GM11168 (cell line): ENCODE results near the gene ARMH3.

ENCODE experiments used
- in situ Hi-C: fragments of 300-500 bp; cut with MboI; formaldehyde crosslinking; loops from one replicate; pipeline ENCODE4 v1.12.0; 2022; ENCODE audit warnings: low sequenced_read_pairs; ENCODE audit not compliant: unreplicated experiment

Gene ARMH3

GRCh38 chr10:101903827-101904550, 152.0 kb downstream of the ARMH3 start:
- in situ Hi-C loops, result no loop called here

- in situ Hi-C loops, result no loop called here
Observed at GRCh38 chr10:101902820-101903145, 153.2 kb downstream of the ARMH3 start.

GRCh38 chr10:101902032-101902819, 153.7 kb downstream of the ARMH3 start:
- in situ Hi-C loops, result no loop called here

- in situ Hi-C loops, result no loop called here
Observed at GRCh38 chr10:101901340-101901739, 154.6 kb downstream of the ARMH3 start.

GRCh38 chr10:101897633-101898032, 158.3 kb downstream of the ARMH3 start:
- in situ Hi-C loops, result no loop called here

GRCh38 chr10:101896225-101896877, 159.6 kb downstream of the ARMH3 start:
- in situ Hi-C loops, result no loop called here

- in situ Hi-C loops, result no loop called here
Observed at GRCh38 chr10:101895781-101896180, 160.2 kb downstream of the ARMH3 start.

GRCh38 chr10:101894742-101895141, 161.2 kb downstream of the ARMH3 start:
- in situ Hi-C loops, result no loop called here

GRCh38 chr10:101894266-101894665, 161.7 kb downstream of the ARMH3 start:
- in situ Hi-C loops, result no loop called here

- in situ Hi-C loops, result no loop called here
Observed at GRCh38 chr10:101893510-101894120, 162.4 kb downstream of the ARMH3 start.

- in situ Hi-C loops, result no loop called here
Observed at GRCh38 chr10:101892782-101893391, 163.1 kb downstream of the ARMH3 start.

GRCh38 chr10:101889256-101890210, 166.4 kb downstream of the ARMH3 start:
- in situ Hi-C loops, result no loop called here

- in situ Hi-C loops, result no loop called here
Observed at GRCh38 chr10:101888251-101888949, 167.6 kb downstream of the ARMH3 start.

- in situ Hi-C loops, result no loop called here
Observed at GRCh38 chr10:101887775-101888174, 168.2 kb downstream of the ARMH3 start.

GRCh38 chr10:101886521-101887312, 169.3 kb downstream of the ARMH3 start:
- in situ Hi-C loops, result no loop called here

- in situ Hi-C loops, result loop anchor here (5.0 kb wide), 1 partner anchor 131 kb away; no protein-coding TSS in a partner anchor
Observed at GRCh38 chr10:101881036-101881774, 174.8 kb downstream of the ARMH3 start.

- in situ Hi-C loops, result loop anchor here (5.0 kb wide), 1 partner anchor 132 kb away; no protein-coding TSS in a partner anchor
Observed at GRCh38 chr10:101880232-101880573, 175.8 kb downstream of the ARMH3 start.
